Mesenchymal stem cell (in vitro differentiated cells and primary cell): ENCODE measurements around the gene TTC6.

Source experiments
- DNase-seq: peaks from one replicate; pipeline ENCODE4 v3.0.0-alpha.2; 2013
- H2AFZ ChIP-seq: one replicate; pipeline ENCODE4 v1.6.1; 2013; ENCODE audit warnings: low read depth, mild to moderate bottlenecking, control low read depth, inconsistent platforms, low read length, moderate library complexity
- H2AK5ac ChIP-seq: 2 replicates; pipeline ENCODE4 v1.6.1; 2013; ENCODE audit warnings: low read length, moderate library complexity, mild to moderate bottlenecking, inconsistent platforms; ENCODE audit not compliant: severe bottlenecking
- H2BK120ac ChIP-seq: one replicate; pipeline ENCODE4 v1.6.1; 2013; ENCODE audit warnings: low read depth, mild to moderate bottlenecking, inconsistent platforms, low read length, moderate library complexity
- H2BK12ac ChIP-seq, 2 experiments: one replicate each; pipeline ENCODE4 v1.6.1; 2013; ENCODE audit warnings: inconsistent platforms in 2 of 2, low read length in 2 of 2, mild to moderate bottlenecking in 2 of 2, moderate library complexity in 2 of 2, control low read depth in 1 of 2
- H2BK15ac ChIP-seq: one replicate; pipeline ENCODE4 v1.6.1; 2013; ENCODE audit warnings: mild to moderate bottlenecking, low read depth, inconsistent platforms; ENCODE audit not compliant: poor library complexity, severe bottlenecking
- H2BK5ac ChIP-seq: 2 replicates; pipeline ENCODE4 v1.6.1; 2013; ENCODE audit warnings: low read depth, mild to moderate bottlenecking, low read length, control low read depth, inconsistent platforms; ENCODE audit not compliant: poor library complexity, severe bottlenecking
- H3K14ac ChIP-seq, 2 experiments: one replicate each; pipeline ENCODE4 v1.6.1; 2013; ENCODE audit warnings: inconsistent platforms in 2 of 2, low read length in 2 of 2, control low read depth in 1 of 2, mild to moderate bottlenecking in 1 of 2, moderate library complexity in 1 of 2
- H3K18ac ChIP-seq, 2 experiments: one replicate each; pipeline ENCODE4 v1.6.1; 2013; ENCODE audit warnings: inconsistent platforms in 2 of 2, low read length in 2 of 2, control low read depth in 1 of 2, low read depth in 1 of 2, mild to moderate bottlenecking in 1 of 2
- H3K23ac ChIP-seq, 2 experiments: one replicate each; pipeline ENCODE4 v1.6.1; 2013; ENCODE audit warnings: inconsistent platforms in 2 of 2, low read length in 2 of 2, mild to moderate bottlenecking in 2 of 2, moderate library complexity in 2 of 2, control low read depth in 1 of 2
- H3K27ac ChIP-seq: 2 replicates; pipeline ENCODE4 v1.5.1; 2013; ENCODE audit warnings: mild to moderate bottlenecking, moderate library complexity, low read length, control low read depth, inconsistent platforms; ENCODE audit not compliant: poor library complexity, severe bottlenecking
- H3K27me3 ChIP-seq, 2 experiments: 2 replicates each; pipeline versions ENCODE4 v1.6.1 to v1.7.0; 2013; ENCODE audit warnings: low read length in 2 of 2, mild to moderate bottlenecking in 2 of 2, moderate library complexity in 2 of 2, control low read depth in 1 of 2, inconsistent platforms in 1 of 2; ENCODE audit not compliant: control insufficient read depth in 1 of 2, insufficient read depth in 1 of 2
- H3K36me3 ChIP-seq, 2 experiments: 2 replicates each; pipeline versions ENCODE4 v1.6.1 to v1.7.0; 2013; ENCODE audit warnings: low read length in 2 of 2, control low read depth in 1 of 2, inconsistent platforms in 1 of 2, low read depth in 1 of 2, mild to moderate bottlenecking in 1 of 2; ENCODE audit not compliant: insufficient read depth in 2 of 2, control insufficient read depth in 1 of 2
- H3K4ac ChIP-seq, 2 experiments: one replicate each; pipeline ENCODE4 v1.6.1; 2013; ENCODE audit warnings: inconsistent platforms in 2 of 2, low read length in 2 of 2, mild to moderate bottlenecking in 2 of 2, moderate library complexity in 2 of 2, control low read depth in 1 of 2, low read depth in 1 of 2
- H3K4me1 ChIP-seq: 2 replicates; pipeline ENCODE4 v1.6.1; 2013; ENCODE audit warnings: low read depth, low read length, control low read depth; ENCODE audit not compliant: control insufficient read depth, insufficient read depth
- H3K4me2 ChIP-seq: 2 replicates; pipeline ENCODE4 v1.6.1; 2013; ENCODE audit warnings: low read length, mild to moderate bottlenecking, inconsistent platforms; ENCODE audit not compliant: poor library complexity, severe bottlenecking
- H3K4me3 ChIP-seq, 2 experiments: 2 replicates each; pipeline versions ENCODE4 v1.5.1 to v1.7.0; 2013; ENCODE audit warnings: low read length in 2 of 2, mild to moderate bottlenecking in 2 of 2, control low read depth in 1 of 2, low read depth in 1 of 2; ENCODE audit not compliant: insufficient read depth in 1 of 2
- H3K79me1 ChIP-seq: replicated peaks from 2 replicates; pipeline ENCODE4 v1.6.1; 2013; ENCODE audit warnings: mild to moderate bottlenecking, control low read depth, low read length, inconsistent platforms; ENCODE audit not compliant: poor library complexity, severe bottlenecking
- H3K9ac ChIP-seq: 2 replicates; pipeline ENCODE4 v1.7.0; 2013; ENCODE audit warnings: mild to moderate bottlenecking, low read length, moderate library complexity
- H3K9me3 ChIP-seq: 2 replicates; pipeline ENCODE4 v1.7.0; 2013; ENCODE audit warnings: mild to moderate bottlenecking, low read length; ENCODE audit not compliant: control insufficient read depth
- H4K8ac ChIP-seq: one replicate; pipeline ENCODE4 v1.6.1; 2013; ENCODE audit warnings: inconsistent platforms, mild to moderate bottlenecking, low read length, moderate library complexity
- H4K91ac ChIP-seq: one replicate; pipeline ENCODE4 v1.6.1; 2013; ENCODE audit warnings: mild to moderate bottlenecking, low read length, inconsistent platforms
- WGBS: methylation state at CpG from one replicate; pipeline ENCODE4 v1.1.7; 2013; ENCODE audit warnings: mixed read lengths; 5-methylcytosine and 5-hydroxymethylcytosine counted together

TTC6 gene

GRCh38 chr14:37571391-37571790 lies 24.0 kb upstream of the TTC6 start:
- no peak overlapping the region for H2BK120ac ChIP-seq
- no peak overlapping the region for H3K18ac ChIP-seq
- no peak overlapping the region for H2BK15ac ChIP-seq
- H4K8ac ChIP-seq, result no peak overlapping the region
- no peak overlapping the region for H3K4me3 ChIP-seq
- no peak overlapping the region for H3K4me2 ChIP-seq
- no peak for DNase-seq
- no peak overlapping the region for H2BK12ac ChIP-seq
- no peaks in the 10 kb centered on the region for H3K36me3 ChIP-seq
- no peak overlapping the region for H2AFZ ChIP-seq
- no peak overlapping the region for H2BK5ac ChIP-seq
- H3K9me3 ChIP-seq, result no peaks in the 10 kb centered on the region
- no peaks in the 10 kb centered on the region for H3K79me1 ChIP-seq
- 97% methylated on average over 3 of the region's 4 CpGs for WGBS
- H2AK5ac ChIP-seq, result no peak overlapping the region
- H4K91ac ChIP-seq, result no peak overlapping the region
- no peak overlapping the region for H3K14ac ChIP-seq
- no peak overlapping the region for H3K23ac ChIP-seq
- H3K27ac ChIP-seq, result no peak overlapping the region
- no peak overlapping the region for H3K4ac ChIP-seq
- H3K9ac ChIP-seq, result no peak overlapping the region
- H3K4me1 ChIP-seq, result no peaks in the 10 kb centered on the region
- H3K27me3 ChIP-seq, result no peaks in the 10 kb centered on the region

GRCh38 chr14:37573356-37573755 lies 22.1 kb upstream of the TTC6 start:
- H2BK5ac ChIP-seq, result no peak overlapping the region
- H3K4me3 ChIP-seq, result no peak overlapping the region
- H3K23ac ChIP-seq, result no peak overlapping the region

GRCh38 chr14:37579274-37579673 lies 16.2 kb upstream of the TTC6 start:
- Histone ChIP-seq H3K27me3 (peaks cover 13 to 47% of the 10 kb centered on the region in 2 experiments), H3K4ac (no peak overlapping the region), H4K91ac (no peak overlapping the region), H2BK5ac (no peak overlapping the region), H3K4me2 (no peak overlapping the region), H2BK120ac (no peak overlapping the region), H3K9me3 (no peaks in the 10 kb centered on the region), H2AFZ (no peak overlapping the region), H3K4me1 (peaks cover 10% of the 10 kb centered on the region), H3K14ac (no peak overlapping the region), H3K27ac (no peak overlapping the region), H3K36me3 (peaks cover 0 to 3% of the 10 kb centered on the region in 2 experiments), H2BK15ac (no peak overlapping the region), H3K18ac (no peak overlapping the region), H4K8ac (no peak overlapping the region), H2BK12ac (no peak overlapping the region), H3K79me1 (no peaks in the 10 kb centered on the region), H2AK5ac (no peak overlapping the region), H3K23ac (no peak overlapping the region), H3K9ac (no peak overlapping the region), H3K4me3 (no peak overlapping the region)
- no peak for DNase-seq
- 58% methylated on average over 9 of the region's 9 CpGs for WGBS

More at GRCh38 chr14:37573356-37573755, 22.1 kb upstream of the TTC6 start:
- Histone ChIP-seq H3K36me3 (no peaks in the 10 kb centered on the region), H3K27me3 (peaks cover 0 to 7% of the 10 kb centered on the region in 2 experiments), H3K79me1 (no peaks in the 10 kb centered on the region), H3K27ac (no peak overlapping the region), H4K8ac (no peak overlapping the region), H3K4me1 (no peaks in the 10 kb centered on the region), H3K9ac (no peak overlapping the region), H3K4me2 (no peak overlapping the region), H3K4ac (no peak overlapping the region), H3K14ac (no peak overlapping the region), H3K18ac (no peak overlapping the region), H2BK120ac (no peak overlapping the region), H4K91ac (no peak overlapping the region), H2BK12ac (no peak overlapping the region), H3K9me3 (no peaks in the 10 kb centered on the region), H2AK5ac (no peak overlapping the region), H2AFZ (no peak overlapping the region), H2BK15ac (no peak overlapping the region)
- WGBS, result 70% methylated on average over 2 of the region's 2 CpGs
- DNase-seq, result no peak

GRCh38 chr14:37580146-37580545 lies 15.3 kb upstream of the TTC6 start:
- Histone ChIP-seq H2AFZ (no peak overlapping the region), H3K9me3 (no peaks in the 10 kb centered on the region), H2AK5ac (no peak overlapping the region), H3K27me3 (peaks cover 22 to 55% of the 10 kb centered on the region in 2 experiments), H4K8ac (no peak overlapping the region), H3K18ac (no peak overlapping the region), H3K14ac (no peak overlapping the region), H2BK12ac (no peak overlapping the region), H2BK5ac (no peak overlapping the region), H2BK15ac (no peak overlapping the region), H3K4me1 (peaks cover 19% of the 10 kb centered on the region), H3K9ac (no peak overlapping the region), H3K4me3 (no peak overlapping the region), H3K23ac (no peak overlapping the region), H3K79me1 (no peaks in the 10 kb centered on the region), H3K36me3 (peaks cover 0 to 3% of the 10 kb centered on the region in 2 experiments), H3K4ac (no peak overlapping the region), H3K4me2 (no peak overlapping the region), H4K91ac (no peak overlapping the region), H3K27ac (no peak overlapping the region), H2BK120ac (no peak overlapping the region)
- 83% methylated on average over 1 of the region's 2 CpGs for WGBS
- no peak for DNase-seq
